Neuronal stem cell (in vitro differentiated cells): ENCODE results near the gene RFLNA.

ENCODE experiments used
- DNase-seq: peaks from one replicate; pipeline ENCODE4 v3.0.0-alpha.2; 2013; ENCODE audit warnings: low spot score
- H2AFZ ChIP-seq: one replicate; pipeline ENCODE4 v1.6.1; 2013; ENCODE audit warnings: mild to moderate bottlenecking, low read length, inconsistent platforms
- H2AK5ac ChIP-seq: 2 replicates; pipeline ENCODE4 v1.6.1; 2013; ENCODE audit warnings: low read depth, mild to moderate bottlenecking, inconsistent platforms, low read length, moderate library complexity, mixed read lengths
- H2BK120ac ChIP-seq: 2 replicates; pipeline ENCODE4 v1.6.1; 2013; ENCODE audit warnings: low read depth, mild to moderate bottlenecking, inconsistent platforms, low read length, moderate library complexity, mixed read lengths
- H2BK12ac ChIP-seq: one replicate; pipeline ENCODE4 v1.6.1; 2013; ENCODE audit warnings: low read length, inconsistent platforms
- H2BK15ac ChIP-seq: 2 replicates; pipeline ENCODE4 v1.6.1; 2013; ENCODE audit warnings: mild to moderate bottlenecking, low read length, inconsistent platforms, mixed read lengths
- H2BK5ac ChIP-seq: one replicate; pipeline ENCODE4 v1.6.1; 2013; ENCODE audit warnings: inconsistent platforms, mild to moderate bottlenecking, low read length, moderate library complexity
- H3K14ac ChIP-seq: one replicate; pipeline ENCODE4 v1.6.1; 2013; ENCODE audit warnings: low read length, inconsistent platforms
- H3K18ac ChIP-seq: 2 replicates; pipeline ENCODE4 v1.6.1; 2013; ENCODE audit warnings: low read length, inconsistent platforms
- H3K23ac ChIP-seq: 2 replicates; pipeline ENCODE4 v1.6.1; 2013; ENCODE audit warnings: low read depth, mild to moderate bottlenecking, mixed read lengths, low read length, inconsistent platforms; ENCODE audit not compliant: poor library complexity
- H3K27ac ChIP-seq: replicated peaks from 3 replicates; pipeline ENCODE4 v1.5.1; 2013; ENCODE audit warnings: low read length, inconsistent platforms
- H3K27me3 ChIP-seq, 3 experiments: 2 replicates each; pipeline ENCODE4 v1.6.1; 2013; ENCODE audit warnings: low read length in 3 of 3, mild to moderate bottlenecking in 2 of 3, inconsistent platforms in 1 of 3, low read depth in 1 of 3, mixed read lengths in 1 of 3, moderate library complexity in 1 of 3; ENCODE audit not compliant: control insufficient read depth in 3 of 3, insufficient read depth in 3 of 3
- H3K36me3 ChIP-seq, 2 donors: replicated peaks in 1 of 2; 2 replicates each; pipeline ENCODE4 v1.6.1; 2013; ENCODE audit warnings: low read length in 2 of 2; ENCODE audit not compliant: control insufficient read depth in 2 of 2, insufficient read depth in 2 of 2
- H3K4ac ChIP-seq: 2 replicates; pipeline ENCODE4 v1.6.1; 2013; ENCODE audit warnings: inconsistent platforms, mild to moderate bottlenecking, low read length, moderate library complexity
- H3K4me1 ChIP-seq, 2 donors: 1 replicate in 1 of 2; 2 replicates in 1 of 2; pipeline ENCODE4 v1.6.1; 2013; ENCODE audit warnings: low read length in 2 of 2, low read depth in 1 of 2; ENCODE audit not compliant: control insufficient read depth in 2 of 2, insufficient read depth in 1 of 2
- H3K4me2 ChIP-seq: one replicate; pipeline ENCODE4 v1.6.1; 2013; ENCODE audit warnings: mild to moderate bottlenecking, low read length, inconsistent platforms; ENCODE audit not compliant: insufficient read depth, poor library complexity, severe bottlenecking
- H3K4me3 ChIP-seq, 2 donors: 2 replicates each; pipeline ENCODE4 v1.5.1; 2013; ENCODE audit warnings: low read length in 2 of 2, mild to moderate bottlenecking in 2 of 2, inconsistent platforms in 1 of 2, moderate library complexity in 1 of 2
- H3K79me1 ChIP-seq: one replicate; pipeline ENCODE4 v1.6.1; 2013; ENCODE audit warnings: low read depth, mild to moderate bottlenecking, inconsistent platforms, low read length, moderate library complexity
- H3K9ac ChIP-seq: one replicate; pipeline ENCODE4 v1.6.1; 2013; ENCODE audit warnings: mild to moderate bottlenecking, low read depth, low read length, inconsistent platforms; ENCODE audit not compliant: poor library complexity
- H3K9me3 ChIP-seq, 2 donors: replicated peaks in 1 of 2; 2 replicates each; pipeline versions ENCODE3 to v1.6.1; 2013; ENCODE audit warnings: low read length in 2 of 2, mild to moderate bottlenecking in 2 of 2, inconsistent platforms in 1 of 2, low read depth in 1 of 2, mixed read lengths in 1 of 2, moderate library complexity in 1 of 2; ENCODE audit not compliant: control insufficient read depth in 2 of 2, insufficient read depth in 1 of 2
- H4K8ac ChIP-seq: one replicate; pipeline ENCODE4 v1.6.1; 2013; ENCODE audit warnings: low read depth, mild to moderate bottlenecking, inconsistent platforms, low read length, moderate library complexity
- H4K91ac ChIP-seq: one replicate; pipeline ENCODE4 v1.6.1; 2013; ENCODE audit warnings: low read length, low read depth, mild to moderate bottlenecking, inconsistent platforms; ENCODE audit not compliant: poor library complexity
- whole genome bisulfite sequencing, 2 donors: extraction: QIAGEN DNeasy Blood & Tissue Kit; methylation state at CpG; one replicate each; pipeline ENCODE4 v1.1.7; 2013; ENCODE audit warnings: missing lambda C conversion rate in 2 of 2, mixed read lengths in 1 of 2; ENCODE audit not compliant: insufficient read length in 2 of 2, insufficient replicate concordance in 1 of 2; ENCODE audit errors: extremely low coverage in 2 of 2; 5-methylcytosine and 5-hydroxymethylcytosine counted together

Gene RFLNA

DNA sequence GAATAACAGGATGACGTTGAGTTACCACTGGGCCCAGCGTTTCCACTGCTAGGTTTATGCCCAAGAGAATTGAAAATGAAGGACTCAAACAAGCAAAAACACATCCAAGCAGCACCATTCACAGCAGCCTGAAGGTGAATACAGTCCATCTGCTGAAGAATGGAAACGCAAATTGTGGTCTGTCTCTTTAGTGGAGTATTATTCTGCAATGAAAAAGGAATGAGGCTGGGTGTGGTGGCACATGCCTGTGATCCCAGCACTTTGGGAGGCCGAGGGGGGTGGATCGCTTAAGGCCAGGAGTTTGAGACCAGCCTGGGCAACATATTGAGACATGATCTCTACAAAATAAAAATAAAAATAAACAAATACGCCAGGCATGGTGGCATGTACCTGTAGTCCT lies 41.9 kb upstream of the RFLNA start:
- Histone ChIP-seq H3K4ac (no peak overlapping the region), H2AK5ac (no peak overlapping the region), H4K8ac (no peak overlapping the region), H3K18ac (no peak overlapping the region), H3K27me3 (peaks cover 0 to 3% (median 0%) of the 10 kb centered on the region in 3 experiments), H3K4me1 (peaks cover 0 to 2% of the 10 kb centered on the region in 2 donors), H3K9me3 (no peaks in the 10 kb centered on the region), H3K27ac (no peak overlapping the region), H2BK15ac (no peak overlapping the region), H3K36me3 (no peaks in the 10 kb centered on the region), H2BK5ac (no peak overlapping the region), H3K4me2 (no peak overlapping the region), H3K23ac (no peak overlapping the region), H2AFZ (no peak overlapping the region), H3K14ac (no peak overlapping the region), H3K79me1 (no peaks in the 10 kb centered on the region), H2BK12ac (no peak overlapping the region), H2BK120ac (no peak overlapping the region), H3K4me3 (no peak overlapping the region), H4K91ac (no peak overlapping the region), H3K9ac (no peak overlapping the region)
- DNase-seq: no peak
- WGBS, 2 donors: no CpG with 5 or more reads among the region's 6 CpGs

DNA sequence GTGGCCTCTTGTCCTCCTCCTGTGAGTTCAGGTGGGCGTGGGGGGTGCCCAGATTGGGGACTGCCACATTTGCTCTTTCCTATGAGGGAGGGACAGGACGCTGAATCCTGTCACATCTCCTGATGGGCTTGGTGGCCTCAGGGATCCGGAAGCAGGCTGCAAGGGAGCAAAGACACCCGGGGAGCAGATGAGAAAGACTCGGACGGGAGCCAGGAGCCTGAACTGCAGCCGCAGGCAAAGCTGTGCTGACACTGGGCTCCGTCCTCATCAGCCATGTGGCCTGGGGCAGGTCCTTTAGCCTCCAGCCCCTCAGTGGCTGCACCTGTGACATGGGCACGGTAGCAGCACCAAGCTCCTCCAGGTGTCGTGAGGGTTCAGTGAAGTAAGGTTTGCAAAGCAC lies 40.8 kb upstream of the RFLNA start:
- Histone ChIP-seq H3K18ac (peak overlapping the region; percentile 82), H3K79me1 (no peaks in the 10 kb centered on the region)

DNA sequence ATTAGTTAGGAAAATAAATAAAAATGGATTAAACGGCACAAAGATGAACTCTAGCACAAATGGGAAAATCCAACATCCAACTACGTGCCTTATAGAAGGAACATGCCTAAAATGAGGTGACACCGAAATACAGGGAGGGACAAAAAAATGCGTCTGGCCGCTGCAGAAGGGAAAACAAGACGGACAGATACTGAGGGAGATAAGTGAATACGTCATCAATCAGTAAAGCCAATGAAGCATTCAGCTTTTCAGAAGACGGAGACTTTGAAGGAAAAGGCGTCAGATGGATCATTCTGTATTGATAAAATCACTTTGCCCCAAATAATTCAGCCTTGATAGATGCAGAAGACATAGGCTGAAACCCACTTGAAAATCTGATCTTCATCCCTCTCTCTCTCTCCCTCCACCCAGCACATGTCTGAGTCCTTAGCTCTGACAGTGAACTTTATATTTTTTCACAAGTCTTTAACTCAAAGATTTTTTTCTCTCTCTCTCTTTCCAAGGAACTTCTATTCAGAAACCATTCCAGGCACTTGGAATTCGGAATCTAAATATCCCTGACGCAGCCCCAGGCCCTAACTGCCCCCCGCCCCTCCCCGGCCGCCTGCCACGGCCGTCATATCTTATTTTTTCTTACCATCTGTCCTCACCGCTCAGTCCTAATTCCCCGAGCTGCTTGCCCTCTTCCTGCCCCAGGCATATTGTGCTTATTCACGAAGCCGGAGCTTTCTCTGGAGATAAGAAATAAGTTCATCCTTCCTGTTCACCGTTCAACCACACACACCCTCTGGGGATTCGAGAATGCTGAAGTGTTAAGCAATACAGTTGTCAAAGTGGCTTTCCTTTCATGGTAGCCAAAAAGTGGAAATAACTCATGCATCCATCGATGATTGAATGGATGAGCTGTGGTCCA lies 35.5 kb upstream of the RFLNA start:
- H2BK120ac ChIP-seq: no peak overlapping the region
- DNase-seq: no peak
- H3K23ac ChIP-seq: no peak overlapping the region
- no peak overlapping the region for H3K4me2 ChIP-seq
- no CpG with 5 or more reads among the region's 23 CpGs for WGBS, 2 donors
- no peaks in the 10 kb centered on the region for H3K4me1 ChIP-seq
- no peak overlapping the region for H2BK15ac ChIP-seq
- H3K18ac ChIP-seq: no peak overlapping the region
- no peak overlapping the region for H2BK12ac ChIP-seq
- H2AFZ ChIP-seq: no peak overlapping the region
- no peak overlapping the region for H3K14ac ChIP-seq
- H3K9ac ChIP-seq: no peak overlapping the region
- H2BK5ac ChIP-seq: no peak overlapping the region
- no peak overlapping the region for H4K91ac ChIP-seq
- no peak overlapping the region for H4K8ac ChIP-seq
- H3K4me3 ChIP-seq: no peak overlapping the region
- no peaks in the 10 kb centered on the region for H3K79me1 ChIP-seq
- H2AK5ac ChIP-seq: no peak overlapping the region
- no peak overlapping the region for H3K27ac ChIP-seq
- no peak overlapping the region for H3K4ac ChIP-seq
- peaks cover 0 to 6% (median 0%) of the 10 kb centered on the region in 3 experiments for H3K27me3 ChIP-seq
- no peaks in the 10 kb centered on the region for H3K9me3 ChIP-seq
- H3K36me3 ChIP-seq: no peaks in the 10 kb centered on the region

More for the DNA sequence above, 40.8 kb upstream of the RFLNA start:
- Histone ChIP-seq H3K4me1 (peaks cover 0 to 2% of the 10 kb centered on the region in 2 donors), H3K23ac (no peak overlapping the region), H2BK120ac (no peak overlapping the region), H2BK15ac (no peak overlapping the region), H2BK5ac (peak overlapping the region; percentile 72), H2AK5ac (peak overlapping the region; percentile 17), H3K36me3 (no peaks in the 10 kb centered on the region), H3K4ac (no peak overlapping the region), H2AFZ (no peak overlapping the region), H2BK12ac (no peak overlapping the region), H3K9ac (no peak overlapping the region), H4K8ac (no peak overlapping the region), H3K4me2 (no peak overlapping the region), H3K14ac (no peak overlapping the region), H3K27ac (no peak overlapping the region), H3K9me3 (no peaks in the 10 kb centered on the region), H3K4me3 (no peak overlapping the region), H4K91ac (no peak overlapping the region), H3K27me3 (peaks cover 0 to 4% (median 0%) of the 10 kb centered on the region in 3 experiments)
- no peak for DNase-seq
- no CpG with 5 or more reads among the region's 10 CpGs for WGBS, 2 donors

DNA sequence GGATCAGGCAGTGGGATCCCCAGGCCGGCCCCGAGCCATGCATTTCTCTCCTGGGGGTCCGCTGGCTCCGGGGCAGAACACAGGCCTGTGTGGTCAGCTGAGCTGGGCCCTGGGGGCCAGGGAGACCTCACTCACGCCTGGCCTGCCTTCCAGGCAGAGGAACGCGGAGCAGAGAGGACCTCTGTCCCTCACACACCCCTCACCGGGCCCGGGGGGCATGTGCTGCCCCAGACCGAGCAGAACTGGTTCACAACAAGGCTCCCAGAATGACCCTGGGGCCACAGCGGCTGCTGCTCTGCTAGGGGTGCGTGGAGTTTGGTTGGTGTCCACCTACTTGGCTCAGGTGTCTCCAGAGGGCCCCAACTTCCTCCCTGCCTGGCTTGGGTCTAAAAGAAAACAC lies 33.0 kb upstream of the RFLNA start:
- Histone ChIP-seq H3K23ac (no peak overlapping the region), H3K27me3 (peaks cover 0 to 3% (median 0%) of the 10 kb centered on the region in 3 experiments), H3K4ac (no peak overlapping the region), H3K36me3 (no peaks in the 10 kb centered on the region), H2BK5ac (no peak overlapping the region), H2BK15ac (no peak overlapping the region), H3K9ac (no peak overlapping the region), H3K14ac (no peak overlapping the region), H4K8ac (no peak overlapping the region), H2BK120ac (no peak overlapping the region), H2BK12ac (no peak overlapping the region), H2AFZ (no peak overlapping the region), H2AK5ac (peak overlapping the region; percentile 11), H3K18ac (peak overlapping the region; percentile 76), H3K79me1 (no peaks in the 10 kb centered on the region), H4K91ac (no peak overlapping the region), H3K9me3 (no peaks in the 10 kb centered on the region), H3K4me1 (no peaks in the 10 kb centered on the region), H3K4me2 (no peak overlapping the region), H3K27ac (no peak overlapping the region), H3K4me3 (no peak overlapping the region)
- no CpG with 5 or more reads among the region's 12 CpGs for WGBS, 2 donors
- no peak for DNase-seq
